K562 (cell line): ENCODE results near the gene IL17F. TPM values are rescaled to one million over a fixed set of nuclear protein-coding genes. Genes with fewer than 3 reads are reported as not detected.

Experiments
- ATAC-seq: fragments of 200-7000 bp; cut with Tn5 transposase; 3 replicates; pipeline ENCODE4 v1.9.1; 2020; ENCODE audit warnings: moderate library complexity
- BruUV-seq: library from RNA; stranded (reverse); fragments of 400-500 nt; replicated peaks from 2 replicates; lab custom pipeline; 2021; lab: Mats Ljungman, UMichigan
- CTCF ChIA-PET: fragments of 300-600 bp; formaldehyde crosslinking; extraction: SDS; loops from one replicate; lab custom pipeline; 2021; ENCODE audit warnings: low intra/inter-chr PET ratio; lab: Yijun Ruan, JAX
- POLR2A ChIA-PET: fragments of 300-600, 350-650 bp; sonication (Branson Sonifier 250); formaldehyde crosslinking; extraction: SDS; loops from one replicate; lab custom pipeline; 2021; ENCODE audit warnings: antibody characterized with exemption, inconsistent platforms; lab: Yijun Ruan, JAX
- DNase-seq, 4 experiments: peaks; one replicate each; pipeline versions ENCODE4 v3.0.0 to v3.0.0-alpha.2; 2011 to 2018; ENCODE audit warnings: low spot score in 3 of 4, mixed read lengths in 3 of 4; ENCODE audit errors: extremely low read depth in 1 of 4
- FAIRE-seq: peaks from 2 replicates; lab custom pipeline; 2011; peaks lifted over from hg19 to GRCh38; lab: Jason Lieb, UNC
- H2AFZ ChIP-seq: 2 replicates; pipeline ENCODE4 v1.6.0; 2011; ENCODE audit warnings: low read depth, low read length, control low read depth, inconsistent platforms
- H3K27ac ChIP-seq: fragments of 200-600 bp; 3 replicates; pipeline ENCODE4 v1.8.0; 2011; ENCODE audit warnings: low read depth, mild to moderate bottlenecking, control low read depth, inconsistent platforms, low read length, moderate library complexity, mixed read lengths; ENCODE audit errors: extremely low read depth
- H3K27me3 ChIP-seq, 2 experiments: fragments of 300-600 bp in 1 of 2; 2 replicates in 1 of 2; 3 replicates in 1 of 2; pipeline versions ENCODE4 v1.6.0 to v1.8.0; 2011; ENCODE audit warnings: inconsistent platforms in 2 of 2, low read length in 2 of 2, mild to moderate bottlenecking in 1 of 2, mixed read lengths in 1 of 2, moderate library complexity in 1 of 2; ENCODE audit not compliant: control insufficient read depth in 2 of 2, insufficient read depth in 2 of 2
- H3K36me3 ChIP-seq: fragments of 300-600 bp; 3 replicates; pipeline ENCODE4 v1.8.0; 2011; ENCODE audit warnings: mild to moderate bottlenecking, low read length, inconsistent platforms; ENCODE audit not compliant: control insufficient read depth, insufficient read depth
- H3K4me1 ChIP-seq, 2 experiments: fragments of 200-600 bp in 1 of 2; replicated peaks in 1 of 2; 2 replicates in 1 of 2; 3 replicates in 1 of 2; pipeline versions ENCODE4 v1.5.1 to v1.8.0; 2011; ENCODE audit warnings: inconsistent platforms in 2 of 2, low read length in 2 of 2, mild to moderate bottlenecking in 1 of 2, mixed read lengths in 1 of 2, moderate library complexity in 1 of 2; ENCODE audit not compliant: control insufficient read depth in 2 of 2, insufficient read depth in 2 of 2
- H3K4me2 ChIP-seq: 2 replicates; pipeline ENCODE4 v1.6.1; 2011; ENCODE audit warnings: low read length, control low read depth, inconsistent platforms, mixed read lengths; ENCODE audit not compliant: insufficient read depth
- H3K4me3 ChIP-seq: fragments of 200-600 bp; sonication (generic), shearing (Covaris generic); 2 replicates; pipeline ENCODE4 v1.5.1; 2016; ENCODE audit warnings: control low read depth, inconsistent platforms
- H3K79me2 ChIP-seq: fragments of 200-600 bp; 3 replicates; pipeline ENCODE4 v1.8.0; 2011; ENCODE audit warnings: low read length, inconsistent platforms; ENCODE audit not compliant: control insufficient read depth, insufficient read depth
- H3K9ac ChIP-seq, 2 experiments: 2 replicates each; pipeline versions ENCODE4 v1.6.0 to v1.6.1; 2011; ENCODE audit warnings: low read depth in 2 of 2, low read length in 2 of 2, control low read depth in 1 of 2, inconsistent platforms in 1 of 2, mild to moderate bottlenecking in 1 of 2, mixed read lengths in 1 of 2; ENCODE audit not compliant: insufficient read depth in 1 of 2
- H3K9me1 ChIP-seq: one replicate; pipeline ENCODE4 v1.6.0; 2011; ENCODE audit warnings: inconsistent platforms, mild to moderate bottlenecking, low read length, moderate library complexity; ENCODE audit not compliant: control insufficient read depth, insufficient read depth
- H3K9me3 ChIP-seq: replicated peaks from 2 replicates; pipeline ENCODE4 v1.5.1; 2011; ENCODE audit warnings: low read depth, low read length, inconsistent platforms; ENCODE audit not compliant: control insufficient read depth, insufficient read depth
- H4K20me1 ChIP-seq: replicated peaks from 2 replicates; pipeline ENCODE4 v1.6.1; 2011; ENCODE audit warnings: low read length, inconsistent platforms, mixed read lengths; ENCODE audit not compliant: control insufficient read depth, insufficient read depth
- CEBPG ChIP-seq, 3 experiments: fragments of 200-800 bp in 1 of 3; sonication (Bioruptor generic) in 1 of 3; sonication (generic) in 1 of 3; formaldehyde crosslinking in 1 of 3; IDR thresholded peaks in 2 of 3; conservative IDR thresholded peaks in 1 of 3; 2 replicates each; pipeline versions ENCODE4 v1.6.1 to v1.8.0; 2016 to 2022; ENCODE audit warnings: missing compliant biosample characterization in 2 of 3, missing genetic modification characterization in 2 of 3, mild to moderate bottlenecking in 1 of 3, missing genetic modification reagents in 1 of 3
- NCOA4 ChIP-seq: fragments of 450-650 bp; IDR thresholded peaks from 2 replicates; pipeline ENCODE4 v1.6.1; 2018; ENCODE audit warnings: mild to moderate bottlenecking; ENCODE audit not compliant: partially characterized antibody
- NFE2 ChIP-seq: IDR thresholded peaks from 2 replicates; pipeline ENCODE4 v1.6.1; 2014; ENCODE audit warnings: antibody characterized with exemption, low read depth
- ZNF699 ChIP-seq: fragments of 250-450 bp; sonication (Bioruptor Pico); IDR thresholded peaks from 2 replicates; pipeline ENCODE4 v1.8.0; 2021; ENCODE audit warnings: mild to moderate bottlenecking, moderate library complexity; ENCODE audit not compliant: insufficient replicate concordance
- ZSCAN32 ChIP-seq: fragments of 450-650 bp; formaldehyde crosslinking; IDR thresholded peaks from 2 replicates; pipeline ENCODE4 v1.4.0; 2020; ENCODE audit warnings: mild to moderate bottlenecking, moderate library complexity
- WGBS: fragments of 100-300 bp; shearing (Covaris generic); methylation state at CpG from one replicate; pipeline ENCODE4 v1.1.6; 2016; ENCODE audit warnings: low coverage, mixed read lengths; ENCODE audit not compliant: insufficient coverage; ENCODE audit errors: missing lambda C conversion rate; 5-methylcytosine and 5-hydroxymethylcytosine counted together
- in situ Hi-C: fragments of 300-500 bp; cut with MboI; formaldehyde crosslinking; loops from 4 replicates; pipeline ENCODE4 v1.15.0; 2018; ENCODE audit warnings: inconsistent platforms, mixed read lengths
- intact Hi-C: fragments of 100-400 bp; cut with micrococcal nuclease; formaldehyde crosslinking; loops from 2 replicates; pipeline ENCODE4 v1.14.2; 2022
- polyA plus RNA-seq, 8 experiments: library from polyadenylated mRNA; depleted of rRNA in 4 of 8; stranded (reverse) in 5 of 8; unstranded in 3 of 8; fragments of >200 nt; fragmentation: Nextera tagmentation in 2 of 8; fragmentation: Illumina TruSeq in 1 of 8; extraction: Ambion mirVana in 2 of 8; extraction: Trizol in 1 of 8; gene quantifications; 2 replicates each; pipeline versions ENCODE4 v1.2.1 to v1.2.3, GENCODE V29; 2011 to 2014; ENCODE audit warnings: inconsistent platforms in 1 of 8, missing spikeins in 1 of 8
- total RNA-seq, 7 experiments: library from RNA; depleted of rRNA in 6 of 7; stranded (reverse); fragments of >200 nt in 6 of 7; fragmentation: Illumina TruSeq in 2 of 7; extraction: Trizol in 2 of 7; gene quantifications; 2 replicates each; pipeline versions ENCODE4 v1.2.1 to v1.2.3, GENCODE V29; 2011 to 2021; ENCODE audit warnings: low replicate concordance in 1 of 7
- TF ChIP-seq, protein P1 (sequence below): fragments of 450-650 bp; formaldehyde crosslinking; IDR thresholded peaks from 2 replicates; pipeline ENCODE4 v1.4.0; 2020; ENCODE audit warnings: mild to moderate bottlenecking, moderate library complexity

The IL17F gene
- total and polyA plus RNA-seq, 9 of the 15 experiments (the other 6 are each of a cell fraction or from before 2014, with no cell fraction given) = not detected

DNA sequence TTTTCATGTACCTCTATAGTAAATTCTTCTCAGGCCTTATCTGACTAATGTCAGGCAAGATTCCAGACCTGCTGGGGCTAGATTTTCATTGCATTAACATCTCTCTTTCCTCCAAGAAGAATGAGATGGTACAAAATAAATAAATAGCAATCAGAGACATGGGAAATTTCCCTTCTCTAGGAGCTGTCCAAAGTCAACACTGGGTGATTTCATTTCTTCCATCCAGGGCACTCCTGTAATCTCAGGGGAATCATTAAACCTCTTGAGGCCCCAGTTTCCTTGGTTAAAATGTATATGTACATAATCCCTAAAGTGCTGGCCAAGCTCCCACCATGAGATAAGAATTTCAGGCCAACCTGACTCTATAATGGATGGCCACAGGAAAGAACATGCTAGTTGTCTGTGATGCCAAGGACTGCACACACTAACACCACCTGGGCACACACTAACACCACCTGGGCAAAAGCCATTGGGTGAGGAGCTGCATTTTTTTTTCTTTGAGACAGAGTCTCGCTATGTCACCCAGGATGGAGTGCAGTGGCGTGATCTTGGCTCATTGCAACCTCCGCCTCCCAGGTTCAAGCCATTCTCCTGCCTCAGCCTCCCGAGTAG is 912 bp downstream of the IL17F start (continued):
- TF ChIP-seq, protein P1, sequence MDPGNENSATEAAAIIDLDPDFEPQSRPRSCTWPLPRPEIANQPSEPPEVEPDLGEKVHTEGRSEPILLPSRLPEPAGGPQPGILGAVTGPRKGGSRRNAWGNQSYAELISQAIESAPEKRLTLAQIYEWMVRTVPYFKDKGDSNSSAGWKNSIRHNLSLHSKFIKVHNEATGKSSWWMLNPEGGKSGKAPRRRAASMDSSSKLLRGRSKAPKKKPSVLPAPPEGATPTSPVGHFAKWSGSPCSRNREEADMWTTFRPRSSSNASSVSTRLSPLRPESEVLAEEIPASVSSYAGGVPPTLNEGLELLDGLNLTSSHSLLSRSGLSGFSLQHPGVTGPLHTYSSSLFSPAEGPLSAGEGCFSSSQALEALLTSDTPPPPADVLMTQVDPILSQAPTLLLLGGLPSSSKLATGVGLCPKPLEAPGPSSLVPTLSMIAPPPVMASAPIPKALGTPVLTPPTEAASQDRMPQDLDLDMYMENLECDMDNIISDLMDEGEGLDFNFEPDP (CRISPR knock-in tag) = no peak

DNA sequence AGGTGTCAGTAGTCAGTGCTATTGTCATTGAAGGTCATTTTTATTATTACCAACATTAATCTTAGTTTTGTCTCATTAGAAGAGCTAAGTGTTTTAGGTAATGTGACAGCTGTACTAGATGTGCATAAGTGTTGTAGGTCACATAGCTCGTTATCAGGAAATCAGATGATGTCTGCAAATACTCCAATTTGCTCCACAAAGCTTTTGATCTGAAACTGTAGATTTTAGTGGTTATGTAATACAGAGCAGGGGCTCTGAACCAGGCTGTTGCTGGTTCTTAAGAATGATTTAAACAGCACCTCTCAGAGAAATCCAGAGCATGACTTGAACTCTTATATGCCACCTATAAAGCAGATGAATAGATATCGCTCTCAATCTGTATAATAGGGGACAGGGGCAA is 2.5 kb downstream of the IL17F start:
- Histone ChIP-seq H2AFZ (no peak overlapping the region), H3K9ac (no peak overlapping the region), H3K27me3 (peaks cover 22 to 33% of the 10 kb centered on the region in 2 experiments; a peak in 4 of 5 replicates), H3K4me1 (no peaks in the 10 kb centered on the region), H3K4me3 (no peak overlapping the region), H3K27ac (no peak overlapping the region), H3K4me2 (no peak overlapping the region), H3K79me2 (no peaks in the 10 kb centered on the region), H3K9me1 (no peaks in the 10 kb centered on the region), H3K9me3 (no peaks in the 10 kb centered on the region), H3K36me3 (no peaks in the 10 kb centered on the region), H4K20me1 (no peaks in the 10 kb centered on the region)
- FAIRE-seq (no peak), DNase-seq (no peak), ATAC-seq (no peak)
- BruUV-seq = no TSS peak
- no peak for TF ChIP-seq CEBPG (CRISPR knock-in tag; IDR thresholded peaks at IDR 0.05)
- TF ChIP-seq CEBPG (tag; conservative IDR thresholded peaks at IDR 0.05 in 1 of 2, IDR thresholded peaks at IDR 0.05 in 1 of 2) = no peak
- no peak for TF ChIP-seq NCOA4
- no peak for TF ChIP-seq ZSCAN32 (CRISPR knock-in tag)
- TF ChIP-seq NFE2 = no peak
- no peak for TF ChIP-seq ZNF699
- POLR2A ChIA-PET = interaction anchor here (0.6 kb wide), 1 partner anchor 18 kb away, joined by 3 read pairs; no protein-coding TSS in a partner anchor
- CTCF ChIA-PET = no interaction called here
- intact Hi-C loops (no loop called here), in situ Hi-C loops (no loop called here)
- WGBS = 4% methylated on average over 2 of the region's 2 CpGs
